ENCODE measurements around the gene MYL3. TPM values are rescaled to one million over a fixed set of nuclear protein-coding genes. Genes with fewer than 3 reads are reported as not detected.
"Not testable (repeated sequence)": the region's sequence is repeated elsewhere in the genome, so short reads cannot be mapped to it uniquely, and the experiment has no call there.

MYL3 gene
- total RNA-seq, 1 donor from 2014 or later: 0.36 TPM

- not testable (repeated sequence) for ATAC-seq
Observed at GRCh38 chr3:46823314-46823713, 39.9 kb downstream of the MYL3 start.

- no peak for ATAC-seq
Observed at GRCh38 chr3:46821553-46821952, 41.7 kb downstream of the MYL3 start.

DNA sequence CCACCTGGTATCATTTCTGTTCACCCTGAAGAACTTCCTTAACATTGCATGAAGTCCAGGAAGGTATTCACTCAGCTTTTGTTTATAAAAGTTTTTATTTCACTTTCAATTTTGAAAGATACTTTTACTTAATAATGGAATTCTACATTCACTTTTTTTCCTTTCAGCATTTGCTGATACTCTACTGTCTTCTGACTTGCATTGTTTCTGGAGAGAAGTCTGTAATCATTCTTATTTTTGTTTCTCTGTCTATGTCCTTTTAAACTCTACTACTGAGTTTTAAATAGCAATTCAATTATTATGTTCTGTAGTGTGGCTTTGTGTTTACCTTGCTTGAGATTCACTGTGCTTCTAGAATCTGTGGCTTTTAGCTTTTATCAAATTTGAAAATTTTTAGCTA is 42.4 kb downstream of the MYL3 start:
- no peak for ATAC-seq

DNA sequence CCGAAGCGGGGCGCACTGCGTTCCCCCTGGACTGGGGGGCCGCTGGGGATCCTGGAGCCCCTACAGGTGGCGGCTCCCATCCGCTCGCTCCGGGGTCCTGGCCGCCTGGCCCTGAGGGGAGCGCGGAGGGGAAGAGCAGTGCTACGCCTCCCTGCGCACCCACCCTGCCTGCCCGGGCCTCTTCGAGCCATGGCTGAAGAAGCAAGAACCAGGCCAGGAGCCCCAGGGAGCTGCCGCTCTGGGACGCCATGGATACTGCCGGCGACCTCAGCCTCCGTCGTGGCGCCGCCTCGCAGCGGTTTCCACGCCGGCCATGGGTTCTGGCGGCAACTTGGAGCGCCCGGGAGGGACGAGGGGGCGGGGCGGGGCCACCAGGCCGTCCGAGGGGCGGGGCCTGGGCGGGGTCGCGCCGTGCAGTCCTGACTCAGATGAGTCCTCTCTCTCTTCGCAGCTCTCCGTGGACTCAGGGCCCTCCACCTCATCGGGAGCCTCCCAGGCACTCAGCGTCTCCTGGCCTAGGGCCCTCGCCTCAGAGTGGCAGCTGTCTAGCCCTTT is 50.9 kb downstream of the MYL3 start:
- ATAC-seq: peak; percentile 96

DNA sequence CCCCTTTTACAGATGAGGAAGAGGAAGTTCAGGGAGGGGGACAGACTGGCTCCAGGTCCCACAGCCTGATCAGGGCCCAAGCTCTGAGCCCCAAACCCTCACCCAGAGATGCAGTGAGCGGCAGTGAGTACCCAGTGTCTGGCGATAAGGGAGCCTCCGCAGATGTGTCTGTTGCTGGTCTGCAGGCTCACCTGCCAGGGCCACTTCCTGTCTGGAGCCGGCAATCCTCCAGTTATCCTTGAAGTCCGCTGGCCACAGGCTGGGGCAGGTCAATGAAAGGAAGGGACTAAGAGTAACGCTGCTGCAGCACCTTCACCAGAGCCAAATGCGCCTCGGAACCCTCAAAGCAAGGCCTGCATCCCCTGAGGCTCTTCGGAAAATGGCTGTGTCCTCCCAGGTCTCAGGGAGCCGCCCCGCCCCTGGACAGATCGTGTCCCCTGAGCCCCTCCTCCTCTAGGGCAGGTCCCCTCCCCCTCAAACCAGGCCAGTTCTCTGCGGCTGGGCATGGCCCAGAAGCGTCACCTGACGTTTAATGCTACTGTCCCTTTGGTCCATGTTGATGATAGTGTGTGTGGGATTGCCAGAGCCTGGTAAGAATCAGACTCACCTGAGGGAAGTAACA is 51.5 kb downstream of the MYL3 start:
- no peak for ATAC-seq

DNA sequence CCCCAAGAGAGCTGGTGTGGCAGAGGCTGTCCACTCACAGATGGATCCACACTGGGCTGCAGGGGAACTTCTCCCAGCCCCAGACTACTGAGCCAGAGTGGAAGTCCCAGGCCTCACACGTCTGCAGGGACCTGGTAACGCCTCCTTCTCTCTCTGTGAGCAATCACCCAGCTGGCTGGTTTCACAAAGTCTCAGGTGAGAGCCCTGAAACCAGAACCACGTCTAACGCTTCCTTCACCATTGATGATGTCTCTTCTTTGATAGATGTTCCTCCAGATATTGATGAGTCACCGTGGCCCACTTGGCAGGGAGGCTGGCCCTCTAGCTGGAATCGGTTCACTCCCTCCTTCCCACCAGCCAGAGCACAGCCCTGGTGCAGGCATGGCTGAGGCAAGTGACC is 54.5 kb downstream of the MYL3 start:
- not testable (repeated sequence) for ATAC-seq

Other genes with a start within 250 kb of the MYL3 start
- 55.7 TPM for gene ALS2CL, start 169.8 kb downstream of the MYL3 start, total RNA-seq
- 1.6 TPM for gene TMIE, start 162.1 kb downstream of the MYL3 start, total RNA-seq
- gene PRSS50, start 145.6 kb downstream of the MYL3 start, total RNA-seq: not detected
- gene PTH1R, start 14.3 kb upstream of the MYL3 start, total RNA-seq: 0.28 TPM
- 50.2 TPM for gene CCDC12, start 113.3 kb upstream of the MYL3 start, total RNA-seq
- 117 TPM for gene NBEAL2, start 116.2 kb upstream of the MYL3 start, total RNA-seq

Measured in esophagus mucosa (tissue), 1 donor.